GM23338 (cell line): ENCODE measurements around the gene RAB44. TPM values are rescaled to one million over a fixed set of nuclear protein-coding genes. Genes with fewer than 3 reads are reported as not detected.
A peak's percentile ranks its signal among the peaks of the same experiment; 100 is the strongest.

Experiments
- ATAC-seq: fragments of 200-7000 bp; cut with Tn5 transposase; 3 replicates; pipeline ENCODE4 v1.9.1; 2020
- DNase-seq: peaks from one replicate; pipeline ENCODE4 v3.0.0-alpha.2; 2015; ENCODE audit warnings: low spot score
- H2AFZ ChIP-seq: fragments of 200-600 bp; sonication (generic); 2 replicates; pipeline ENCODE4 v1.8.0; 2016; ENCODE audit warnings: antibody characterized with exemption, mild to moderate bottlenecking, moderate library complexity
- H3F3A ChIP-seq: fragments of 200-600 bp; sonication (generic); replicated peaks from 2 replicates; pipeline ENCODE4 v1.8.0; 2017; ENCODE audit warnings: antibody characterized with exemption, mixed run types, low read depth
- H3K27ac ChIP-seq: fragments of 200-600 bp; sonication (generic); 2 replicates; pipeline ENCODE4 v1.6.1; 2016; ENCODE audit warnings: low read depth
- H3K27me3 ChIP-seq: fragments of 200-600 bp; sonication (generic); 2 replicates; pipeline ENCODE4 v1.8.0; 2016; ENCODE audit warnings: mild to moderate bottlenecking, mixed run types, moderate library complexity; ENCODE audit not compliant: insufficient read depth
- H3K36me3 ChIP-seq: fragments of 200-600 bp; sonication (generic); 2 replicates; pipeline ENCODE4 v1.8.0; 2016; ENCODE audit warnings: mild to moderate bottlenecking; ENCODE audit not compliant: insufficient read depth
- H3K4me1 ChIP-seq: fragments of 200-600 bp; sonication (generic); 2 replicates; pipeline ENCODE4 v1.8.0; 2016; ENCODE audit warnings: mild to moderate bottlenecking, moderate library complexity; ENCODE audit not compliant: insufficient read depth
- H3K4me2 ChIP-seq: fragments of 200-600 bp; sonication (generic); 2 replicates; pipeline ENCODE4 v1.7.1; 2017; ENCODE audit warnings: mixed run types
- H3K4me3 ChIP-seq: fragments of 200-600 bp; sonication (generic); 2 replicates; pipeline ENCODE4 v1.6.1; 2016; ENCODE audit warnings: mixed run types
- H3K79me2 ChIP-seq: fragments of 200-600 bp; sonication (generic); replicated peaks from 2 replicates; pipeline ENCODE4 v1.8.0; 2017; ENCODE audit warnings: mild to moderate bottlenecking; ENCODE audit not compliant: insufficient read depth
- H3K9me2 ChIP-seq: fragments of 200-600 bp; sonication (generic); 2 replicates; pipeline ENCODE4 v1.8.0; 2017; ENCODE audit not compliant: insufficient read depth
- H4K20me1 ChIP-seq: fragments of 200-600 bp; sonication (generic); replicated peaks from 2 replicates; pipeline ENCODE4 v1.8.0; 2017; ENCODE audit warnings: mild to moderate bottlenecking; ENCODE audit not compliant: insufficient read depth
- H3K27ac Mint-ChIP-seq: 2 replicates; pipeline ENCODE4 v1.8.0; 2020; ENCODE audit warnings: inconsistent platforms, mild to moderate bottlenecking, moderate library complexity, mixed read lengths
- H3K27me3 Mint-ChIP-seq: 3 replicates; pipeline ENCODE4 v1.8.0; 2022; ENCODE audit warnings: low read depth, mild to moderate bottlenecking, moderate library complexity, mixed read lengths, inconsistent platforms; ENCODE audit not compliant: insufficient read depth, poor library complexity
- H3K36me3 Mint-ChIP-seq: 3 replicates; pipeline ENCODE4 v1.8.0; 2021; ENCODE audit warnings: low read depth, mild to moderate bottlenecking, inconsistent platforms, moderate library complexity, mixed read lengths
- H3K4me1 Mint-ChIP-seq: 3 replicates; pipeline ENCODE4 v1.8.0; 2020; ENCODE audit warnings: mild to moderate bottlenecking, inconsistent platforms, mixed read lengths
- H3K4me3 Mint-ChIP-seq: 3 replicates; pipeline ENCODE4 v1.8.0; 2021; ENCODE audit warnings: moderate library complexity, mild to moderate bottlenecking, inconsistent platforms, mixed read lengths
- H3K9me3 Mint-ChIP-seq: 3 replicates; pipeline ENCODE4 v1.8.0; 2020; ENCODE audit warnings: moderate library complexity, mild to moderate bottlenecking, inconsistent platforms, mixed read lengths
- CREB1 ChIP-seq: fragments of 250-450 bp; sonication (Bioruptor Pico); IDR thresholded peaks from 2 replicates; pipeline ENCODE4 v1.5.0; 2020; ENCODE audit warnings: low read depth, mild to moderate bottlenecking, moderate library complexity
- CTCF ChIP-seq, 2 experiments: fragments of 200-600 bp in 1 of 2; sonication (generic) in 1 of 2; conservative IDR thresholded peaks; 2 replicates each; pipeline versions ENCODE4 v1.5.1 to v1.6.1; 2016 to 2017; ENCODE audit warnings: antibody characterized with exemption in 2 of 2, low read depth in 2 of 2, mild to moderate bottlenecking in 2 of 2, moderate library complexity in 1 of 2
- ETS1 ChIP-seq: IDR thresholded peaks from 2 replicates; pipeline ENCODE4 v1.6.1; 2016; ENCODE audit warnings: antibody characterized with exemption
- EZH2phosphoT487 ChIP-seq: fragments of 200-600 bp; sonication (generic); IDR thresholded peaks from one replicate; pipeline ENCODE4 v1.8.1; 2018; ENCODE audit warnings: antibody characterized with exemption; ENCODE audit not compliant: unreplicated experiment
- NANOG ChIP-seq: IDR thresholded peaks from 2 replicates; pipeline ENCODE4 v1.6.1; 2016; ENCODE audit warnings: antibody characterized with exemption, borderline replicate concordance
- POLR2AphosphoS5 ChIP-seq: IDR thresholded peaks from 2 replicates; pipeline ENCODE4 v1.6.1; 2016; ENCODE audit warnings: antibody characterized with exemption, low read depth
- STAT1 ChIP-seq: IDR thresholded peaks from one replicate; pipeline ENCODE4 v1.6.1; 2016; ENCODE audit warnings: antibody characterized with exemption; ENCODE audit not compliant: unreplicated experiment
- ZNF331 ChIP-seq: fragments of 250-450 bp; sonication (Bioruptor Pico); IDR thresholded peaks from 2 replicates; pipeline ENCODE4 v1.5.0; 2020; ENCODE audit warnings: low read depth, mild to moderate bottlenecking, moderate library complexity
- ZNF462 ChIP-seq: fragments of 250-450 bp; sonication (Bioruptor Pico); IDR thresholded peaks from 2 replicates; pipeline ENCODE4 v1.5.0; 2020; ENCODE audit warnings: mild to moderate bottlenecking, moderate library complexity
- polyA plus RNA-seq: library from polyadenylated mRNA; unstranded; fragments of >200 nt; fragmentation: Nextera tagmentation; extraction: Ambion mirVana; gene quantifications from 2 replicates; pipeline ENCODE4 v1.2.1, GENCODE V29; 2016
- total RNA-seq: library from RNA; depleted of rRNA; stranded (reverse); fragments of >200 nt; shearing (Covaris generic); gene quantifications from 2 replicates; pipeline ENCODE4 v1.2.3, GENCODE V29; 2014

Gene RAB44
- total and polyA plus RNA-seq, 2 experiments from 2014 or later = not detected

- Mint-ChIP-seq H3K27me3 (peaks cover 9% of the 10 kb centered on the region), H3K9me3 (no peaks in the 10 kb centered on the region), H3K4me1 (peaks cover 18% of the 10 kb centered on the region), H3K27ac (no peak overlapping the region), H3K36me3 (no peaks in the 10 kb centered on the region), H3K4me3 (no peak overlapping the region)
- Histone ChIP-seq H2AFZ (peak overlapping the region; percentile 86; the same call in 1 of the 2 replicates), H3K4me2 (no peak overlapping the region), H3K9me2 (no peaks in the 10 kb centered on the region), H3K4me3 (no peak overlapping the region), H3F3A (no peaks in the 10 kb centered on the region), H3K4me1 (peaks cover 3% of the 10 kb centered on the region; the same call in 1 of the 2 replicates), H3K27ac (no peak overlapping the region), H4K20me1 (no peaks in the 10 kb centered on the region), H3K36me3 (no peaks in the 10 kb centered on the region), H3K79me2 (no peaks in the 10 kb centered on the region), H3K27me3 (no peaks in the 10 kb centered on the region)
- DNase-seq (no peak), ATAC-seq (no peak; the same call in 2 of the 3 replicates)
- TF ChIP-seq ZNF331 (no peak), ZNF462 (CRISPR knock-in tag) (no peak), STAT1 (no peak), EZH2phosphoT487 (no peak)
These were observed 67.6 kb downstream of the RAB44 start for GRCh38 chr6:36765190-36765589.

GRCh38 chr6:36765594-36766398, 68.2 kb downstream of the RAB44 start:
- Histone ChIP-seq H3K36me3 (no peaks in the 10 kb centered on the region), H3K27me3 (no peaks in the 10 kb centered on the region), H3K4me1 (peaks cover 3% of the 10 kb centered on the region; the same call in 1 of the 2 replicates), H3K79me2 (no peaks in the 10 kb centered on the region), H3K27ac (no peak overlapping the region), H3K4me3 (no peak overlapping the region), H3K4me2 (peak overlapping the region; percentile 54; the same call in 1 of the 2 replicates), H3K9me2 (no peaks in the 10 kb centered on the region), H4K20me1 (no peaks in the 10 kb centered on the region), H3F3A (no peaks in the 10 kb centered on the region), H2AFZ (peak overlapping the region; percentile 86)
- TF ChIP-seq STAT1 = no peak
- no peak for TF ChIP-seq NANOG
- peak; percentile 97 to 99 for TF ChIP-seq CTCF (conservative IDR thresholded peaks at IDR 0.05; ENCODE audit: low read depth in 2 of 2)
- TF ChIP-seq ETS1 = no peak
- TF ChIP-seq CREB1 (CRISPR knock-in tag) = no peak
- no peak for TF ChIP-seq POLR2AphosphoS5
- Mint-ChIP-seq H3K27me3 (peaks cover 12% of the 10 kb centered on the region), H3K27ac (no peak overlapping the region), H3K9me3 (no peaks in the 10 kb centered on the region), H3K4me1 (peaks cover 19% of the 10 kb centered on the region), H3K36me3 (no peaks in the 10 kb centered on the region), H3K4me3 (no peak overlapping the region)
- peak; percentile 94 for DNase-seq
- peak; percentile 93 for ATAC-seq
